ENCODE data around the gene FOXC1. TPM values are rescaled to one million over a fixed set of nuclear protein-coding genes. Genes with fewer than 3 reads are reported as not detected.

Gene FOXC1
- total RNA-seq, 1 donor from 2014 or later: 0.45 TPM

GRCh38 chr6:1619098-1619672, 9.5 kb downstream of the FOXC1 start:
- peaks cover 3% of the 10 kb centered on the region for H3K4me1 Mint-ChIP-seq
- Histone ChIP-seq H3K4me2 (peak overlapping the region; percentile 74), H3K79me2 (ENCODE audit: low read depth) (no peaks in the 10 kb centered on the region), H3F3A (ENCODE audit: low read depth) (peaks cover 31% of the 10 kb centered on the region), H3K4me1 (peaks cover 9% of the 10 kb centered on the region), H3K36me3 (no peaks in the 10 kb centered on the region), H3K27ac (no peak overlapping the region), H3K27me3 (peaks cover 100% of the 10 kb centered on the region), H3K9ac (no peak overlapping the region), H3K9me3 (ENCODE audit: low read depth) (no peaks in the 10 kb centered on the region), H4K20me1 (ENCODE audit: low read depth) (peaks cover 91% of the 10 kb centered on the region), H2AFZ (replicated peaks) (no peak overlapping the region), H3K4me3 (peak overlapping the region; percentile 34)
- DNase-seq (ENCODE audit: low spot score): no peak
- no peaks in the 10 kb centered on the region for H3K36me3 Mint-ChIP-seq
- no peaks in the 10 kb centered on the region for H3K9me3 Mint-ChIP-seq
- no peak overlapping the region for H3K27ac Mint-ChIP-seq
- TF ChIP-seq EZH2phosphoT487 (IDR thresholded peaks at IDR 0.05) (peak; percentile 5), CTCF (IDR thresholded peaks at IDR 0.05) (no peak), EZH2 (IDR thresholded peaks at IDR 0.05) (peak; percentile 41)
- peaks cover 65% of the 10 kb centered on the region for H3K27me3 Mint-ChIP-seq (ENCODE audit: insufficient read depth, low read depth)
- H3K4me3 Mint-ChIP-seq: no peak overlapping the region

- Mint-ChIP-seq H3K27me3 (ENCODE audit: insufficient read depth, low read depth) (peaks cover 70% of the 10 kb centered on the region), H3K4me3 (peak overlapping the region; percentile 63), H3K4me1 (peaks cover 3% of the 10 kb centered on the region), H3K36me3 (no peaks in the 10 kb centered on the region), H3K27ac (no peak overlapping the region), H3K9me3 (no peaks in the 10 kb centered on the region)
- no peaks in the 10 kb centered on the region for H3K79me2 ChIP-seq (ENCODE audit: low read depth)
- H3K9me3 ChIP-seq (ENCODE audit: low read depth): no peaks in the 10 kb centered on the region
- H3K4me1 ChIP-seq: peaks cover 15% of the 10 kb centered on the region
- H3K4me3 ChIP-seq: peak overlapping the region; percentile 34
- H3K27me3 ChIP-seq: peaks cover 100% of the 10 kb centered on the region
- H3K27ac ChIP-seq: no peak overlapping the region
- H3K4me2 ChIP-seq: peak overlapping the region; percentile 74
- peak; percentile 91 for TF ChIP-seq EZH2phosphoT487 (IDR thresholded peaks at IDR 0.05)
- TF ChIP-seq CTCF (IDR thresholded peaks at IDR 0.05): no peak
- TF ChIP-seq EZH2 (IDR thresholded peaks at IDR 0.05): peak; percentile 92
- H2AFZ ChIP-seq (replicated peaks): peak overlapping the region; percentile 83
- peaks cover 94% of the 10 kb centered on the region for H4K20me1 ChIP-seq (ENCODE audit: low read depth)
- H3K36me3 ChIP-seq: no peaks in the 10 kb centered on the region
- no peak overlapping the region for H3K9ac ChIP-seq
- peak; percentile 77 for DNase-seq (ENCODE audit: low spot score)
- peaks cover 31% of the 10 kb centered on the region for H3F3A ChIP-seq (ENCODE audit: low read depth)
These were observed 10.2 kb downstream of the FOXC1 start for GRCh38 chr6:1619673-1620503.

GRCh38 chr6:1620504-1621069, 10.9 kb downstream of the FOXC1 start:
- Histone ChIP-seq H3K4me2 (peak overlapping the region; percentile 74), H3K27ac (no peak overlapping the region), H4K20me1 (ENCODE audit: low read depth) (peaks cover 94% of the 10 kb centered on the region), H3K27me3 (peaks cover 100% of the 10 kb centered on the region), H3K9me3 (ENCODE audit: low read depth) (no peaks in the 10 kb centered on the region), H3K36me3 (no peaks in the 10 kb centered on the region), H3F3A (ENCODE audit: low read depth) (peaks cover 36% of the 10 kb centered on the region), H3K9ac (no peak overlapping the region), H2AFZ (replicated peaks) (no peak overlapping the region), H3K79me2 (ENCODE audit: low read depth) (no peaks in the 10 kb centered on the region), H3K4me1 (peaks cover 19% of the 10 kb centered on the region), H3K4me3 (peak overlapping the region; percentile 34)
- no peaks in the 10 kb centered on the region for H3K36me3 Mint-ChIP-seq
- DNase-seq (ENCODE audit: low spot score): no peak
- H3K9me3 Mint-ChIP-seq: no peaks in the 10 kb centered on the region
- TF ChIP-seq EZH2phosphoT487 (IDR thresholded peaks at IDR 0.05): peak; percentile 65
- TF ChIP-seq CTCF (IDR thresholded peaks at IDR 0.05): no peak
- peak; percentile 70 for TF ChIP-seq EZH2 (IDR thresholded peaks at IDR 0.05)
- no peak overlapping the region for H3K27ac Mint-ChIP-seq
- H3K27me3 Mint-ChIP-seq (ENCODE audit: insufficient read depth, low read depth): peaks cover 74% of the 10 kb centered on the region
- peaks cover 10% of the 10 kb centered on the region for H3K4me1 Mint-ChIP-seq
- no peak overlapping the region for H3K4me3 Mint-ChIP-seq

All from neural progenitor cell (in vitro differentiated cells).